K562 (cell line): Measurements from ENCODE around the gene KNDC1.

Experiments used
- EZH2 ChIP-seq: IDR thresholded peaks from 2 replicates; pipeline ENCODE4 v1.6.1; 2012; ENCODE audit warnings: low read depth, mild to moderate bottlenecking, inconsistent platforms, low read length, borderline replicate concordance
- HNRNPK ChIP-seq: fragments of 200-400 bp; formaldehyde crosslinking; IDR thresholded peaks from one replicate; pipeline ENCODE4 v1.6.1; 2018; ENCODE audit warnings: mild to moderate bottlenecking, low read depth, low read length; ENCODE audit not compliant: poor library complexity, severe bottlenecking
- ZBTB49 ChIP-seq: sonication (generic); formaldehyde crosslinking; IDR thresholded peaks from 2 replicates; pipeline ENCODE4 v1.8.0; 2022; ENCODE audit warnings: missing genetic modification reagents, mild to moderate bottlenecking, borderline replicate concordance

GRCh38 chr10:133235932-133236331, 75.9 kb downstream of the KNDC1 start:
- TF ChIP-seq EZH2 (no peak), ZBTB49 (no peak), HNRNPK (no peak)
